ACHN (cell line): ENCODE results near the gene CDKL4.
"Not testable (repeated sequence)": the region's sequence is repeated elsewhere in the genome, so short reads cannot be mapped to it uniquely, and the experiment has no call there.

Experiments used
- DNase-seq: peaks from one replicate; pipeline ENCODE4 v3.0.0-alpha.2; 2015
- in situ Hi-C: cut with HindIII; loops from 2 replicates; pipeline ENCODE4 v1.10.0; 2017; ENCODE audit warnings: low sequenced_read_pairs, low pct_ligation_motif_present, low pct_unique_long_range_greater_than_20kb

CDKL4 gene

DNA sequence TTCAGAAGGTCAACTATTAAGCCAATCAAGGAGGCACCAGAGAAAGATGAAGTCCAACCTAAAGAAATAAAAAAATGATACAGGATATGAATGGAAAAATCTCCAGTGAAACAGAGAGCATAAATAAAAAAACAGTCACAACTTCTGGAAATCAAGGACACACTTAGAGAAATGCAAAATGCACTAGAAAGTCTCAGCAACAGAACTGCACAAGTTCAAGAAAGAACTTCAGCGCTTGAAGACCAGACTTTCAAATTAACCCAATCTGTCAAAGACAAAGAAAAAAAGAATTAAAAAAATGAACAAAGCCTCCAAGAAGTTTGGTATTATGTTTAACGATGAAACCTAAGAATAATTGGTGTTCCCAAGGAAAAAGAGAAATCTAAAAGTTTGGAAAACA lies 46.8 kb downstream of the CDKL4 start:
- in situ Hi-C loops, DNase-seq: not testable (repeated sequence)

DNA sequence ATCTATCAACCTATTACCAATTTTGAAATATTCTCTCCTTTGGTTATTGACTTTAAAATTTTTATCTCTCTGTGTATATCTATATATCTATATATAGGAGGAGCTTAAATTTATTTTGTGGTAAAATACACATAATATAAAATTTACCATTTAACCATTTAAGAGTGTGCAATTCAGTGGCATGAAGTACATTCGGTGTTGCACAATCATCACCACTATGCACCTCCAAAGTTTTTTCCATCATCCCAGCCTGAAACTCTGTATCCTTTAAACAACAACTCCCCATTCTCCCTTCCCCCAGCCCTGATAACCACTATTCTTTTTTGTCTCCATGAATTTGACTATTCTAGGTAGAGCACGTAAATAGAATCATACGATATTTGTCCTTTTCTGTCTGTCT lies 49.1 kb downstream of the CDKL4 start:
- no peak for DNase-seq

DNA sequence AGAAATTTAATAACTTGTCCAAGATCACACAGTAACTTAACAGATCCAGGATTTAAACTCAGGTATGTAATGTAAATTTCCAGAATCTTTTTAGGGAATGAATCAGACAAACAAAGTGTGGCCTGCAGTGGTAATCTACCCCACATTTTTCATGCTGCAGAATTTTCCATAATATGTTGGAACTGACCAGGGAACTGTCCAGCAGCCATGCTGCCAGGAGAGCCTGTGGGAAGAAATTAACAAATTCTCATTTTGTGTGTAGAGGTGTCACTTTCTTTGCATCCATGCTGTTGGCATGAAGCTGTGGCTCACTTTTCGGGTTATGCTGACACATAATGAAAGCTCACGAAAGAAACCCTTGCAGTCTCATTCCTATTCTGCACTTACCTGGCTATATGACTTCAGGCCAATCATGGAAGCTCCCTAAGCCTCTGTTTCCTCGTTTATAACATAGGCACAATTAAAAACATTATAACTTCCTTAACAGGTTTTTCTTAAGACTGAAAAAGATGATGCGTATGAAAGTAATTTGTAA lies 54.7 kb downstream of the CDKL4 start:
- DNase-seq: no peak
- in situ Hi-C loops: no loop called here

More for the DNA sequence above, 49.1 kb downstream of the CDKL4 start:
- in situ Hi-C loops: no loop called here

- in situ Hi-C loops: no loop called here
Observed at GRCh38 chr2:39183673-39184072, 60.1 kb downstream of the CDKL4 start.

GRCh38 chr2:39181297-39181696 lies 62.5 kb downstream of the CDKL4 start:
- DNase-seq: no peak
- in situ Hi-C loops: no loop called here

More at GRCh38 chr2:39183673-39184072, 60.1 kb downstream of the CDKL4 start:
- no peak for DNase-seq

GRCh38 chr2:39179974-39180960 lies 63.5 kb downstream of the CDKL4 start:
- in situ Hi-C loops: no loop called here

DNA sequence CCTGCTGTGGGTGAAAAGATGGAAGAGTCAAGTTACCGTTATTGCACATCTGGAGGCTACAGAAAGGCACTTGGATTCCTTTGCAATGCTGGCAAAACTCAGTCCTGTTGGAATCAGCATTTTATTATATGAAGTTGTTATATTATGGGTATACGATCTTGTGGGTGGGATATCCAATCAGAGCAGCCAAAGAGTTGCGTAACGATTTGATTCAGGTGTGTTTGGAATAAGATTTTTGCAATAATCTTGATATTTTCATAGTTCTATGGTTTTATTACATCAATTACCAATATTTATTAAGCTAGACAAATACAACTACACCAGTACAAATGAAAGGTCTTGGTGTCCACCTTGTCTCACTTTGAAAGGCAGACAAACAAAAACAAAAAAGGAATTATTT lies 65.0 kb downstream of the CDKL4 start:
- no peak for DNase-seq
- in situ Hi-C loops: no loop called here

More at GRCh38 chr2:39179974-39180960, 63.5 kb downstream of the CDKL4 start:
- no peak for DNase-seq

- in situ Hi-C loops: no loop called here
Observed at GRCh38 chr2:39176997-39177396, 66.8 kb downstream of the CDKL4 start.

GRCh38 chr2:39175026-39175812 lies 68.6 kb downstream of the CDKL4 start:
- DNase-seq: no peak
- in situ Hi-C loops: no loop called here

More at GRCh38 chr2:39176997-39177396, 66.8 kb downstream of the CDKL4 start:
- DNase-seq: no peak

GRCh38 chr2:39174022-39174421 lies 69.7 kb downstream of the CDKL4 start:
- DNase-seq: no peak
- in situ Hi-C loops: no loop called here

- DNase-seq, in situ Hi-C loops: not testable (repeated sequence)
Observed at GRCh38 chr2:39172047-39172706, 71.6 kb downstream of the CDKL4 start.

- no peak for DNase-seq
- in situ Hi-C loops: no loop called here
Observed at GRCh38 chr2:39171621-39172020, 72.1 kb downstream of the CDKL4 start.

GRCh38 chr2:39164089-39164488 lies 79.7 kb downstream of the CDKL4 start:
- no peak for DNase-seq
- in situ Hi-C loops: no loop called here

GRCh38 chr2:39160982-39161381 lies 82.8 kb downstream of the CDKL4 start:
- in situ Hi-C loops: no loop called here
- DNase-seq: no peak

GRCh38 chr2:39159283-39159682 lies 84.5 kb downstream of the CDKL4 start:
- in situ Hi-C loops: no loop called here
- no peak for DNase-seq

- no peak for DNase-seq
- in situ Hi-C loops: no loop called here
Observed at GRCh38 chr2:39158351-39158750, 85.4 kb downstream of the CDKL4 start.

GRCh38 chr2:39156846-39157245 lies 86.9 kb downstream of the CDKL4 start:
- no peak for DNase-seq
- in situ Hi-C loops: no loop called here

DNA sequence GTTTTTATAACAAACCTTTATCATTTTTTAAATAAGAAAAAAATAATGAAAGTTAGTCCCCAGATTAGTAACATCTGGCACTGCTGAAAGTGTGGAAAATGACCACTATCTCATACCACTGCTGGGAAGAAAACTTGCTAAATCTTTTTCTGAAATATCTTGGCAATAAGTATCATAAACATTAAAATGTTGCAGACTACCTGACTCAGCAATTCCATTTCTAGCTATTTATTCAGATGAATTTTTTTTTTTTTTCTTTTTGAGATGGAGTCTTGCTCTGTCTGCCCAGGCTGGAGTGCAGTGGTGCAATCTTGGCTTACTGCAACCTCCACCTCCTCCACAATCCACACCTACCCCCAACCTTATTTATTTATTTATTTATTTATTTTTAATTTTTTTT lies 87.7 kb downstream of the CDKL4 start:
- in situ Hi-C loops: no loop called here

DNA sequence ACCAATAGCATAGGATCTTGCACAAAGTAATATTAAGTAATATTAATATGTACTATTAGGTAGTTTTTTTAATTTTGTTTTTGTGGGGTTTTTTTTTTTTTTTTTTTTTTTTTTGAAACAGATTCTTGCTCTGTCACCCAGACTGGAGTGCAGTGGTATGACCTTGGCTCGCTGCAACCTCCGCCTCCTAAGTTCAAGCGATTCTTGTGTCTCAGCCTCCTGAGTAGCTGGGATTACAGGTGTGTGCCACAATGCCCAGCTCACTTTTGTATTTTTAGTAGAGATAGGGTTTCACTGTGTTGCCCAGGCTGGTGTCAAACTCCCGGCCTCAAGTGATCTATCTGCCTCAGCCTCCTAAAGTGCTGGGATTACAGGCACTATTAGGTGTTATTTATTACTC lies 88.2 kb downstream of the CDKL4 start:
- in situ Hi-C loops, DNase-seq: not testable (repeated sequence)

More for the DNA sequence above, 87.7 kb downstream of the CDKL4 start:
- no peak for DNase-seq
